DND-41 (cell line): ENCODE results near the gene MTREX.

Experiments
- CTCF ChIP-seq: IDR thresholded peaks from 2 replicates; pipeline ENCODE4 v1.5.1; 2012; ENCODE audit warnings: borderline replicate concordance, low read length, moderate library complexity, mild to moderate bottlenecking; ENCODE audit not compliant: poor library complexity, severe bottlenecking; ENCODE audit errors: extremely low read depth
- EZH2 ChIP-seq: IDR thresholded peaks from 3 replicates; pipeline ENCODE4 v1.6.1; 2012; ENCODE audit warnings: borderline replicate concordance, low read depth, mild to moderate bottlenecking, moderate library complexity, low read length, inconsistent platforms; ENCODE audit not compliant: severe bottlenecking

DNA sequence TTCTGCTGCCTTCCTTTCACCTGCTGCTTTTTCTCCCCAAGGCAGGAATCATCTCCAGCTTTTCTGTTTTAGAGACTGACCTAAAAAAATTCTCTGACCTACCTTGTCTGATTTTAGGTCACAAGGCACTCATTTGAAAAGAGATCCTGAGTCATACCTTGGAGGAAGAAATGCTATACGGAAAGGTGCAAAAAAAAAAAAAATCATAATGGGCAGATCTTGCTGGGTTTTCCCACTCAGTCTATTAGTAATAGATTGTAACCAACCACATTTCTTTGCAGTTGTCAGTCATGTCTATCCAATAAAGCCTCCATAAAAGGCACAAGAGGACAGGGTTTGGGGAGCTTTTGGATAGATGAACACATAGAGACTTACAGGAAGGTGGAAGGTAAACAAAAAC lies 70.0 kb downstream of the MTREX start:
- TF ChIP-seq CTCF = no peak
- no peak for TF ChIP-seq EZH2
